Fibroblast of peridontal ligament (primary cell): Measurements from ENCODE around the gene PLAAT2.

Experiments
- DNase-seq: peaks from one replicate; pipeline ENCODE4 v3.0.0-alpha.2; 2010; ENCODE audit errors: extremely low read depth

The PLAAT2 gene

DNA sequence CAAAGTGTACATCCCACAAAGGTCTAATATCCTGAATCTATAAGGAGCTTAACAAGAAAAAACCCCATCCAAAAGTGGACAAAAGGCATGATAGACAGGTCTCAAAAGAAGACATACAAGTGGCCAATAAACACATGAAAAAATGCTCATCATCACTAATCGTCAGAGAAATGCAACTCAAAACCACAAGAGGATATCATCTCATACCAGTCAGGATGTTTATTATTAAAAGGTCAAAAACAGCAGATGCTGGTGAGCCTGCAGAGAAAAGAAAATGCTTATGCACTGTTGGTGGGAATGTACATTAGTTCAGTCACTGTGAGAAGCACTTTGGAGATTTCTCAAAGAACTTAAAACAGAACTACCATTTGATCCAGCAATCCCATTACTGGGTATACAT is 44.6 kb downstream of the PLAAT2 start:
- peak; percentile 62 for DNase-seq

DNA sequence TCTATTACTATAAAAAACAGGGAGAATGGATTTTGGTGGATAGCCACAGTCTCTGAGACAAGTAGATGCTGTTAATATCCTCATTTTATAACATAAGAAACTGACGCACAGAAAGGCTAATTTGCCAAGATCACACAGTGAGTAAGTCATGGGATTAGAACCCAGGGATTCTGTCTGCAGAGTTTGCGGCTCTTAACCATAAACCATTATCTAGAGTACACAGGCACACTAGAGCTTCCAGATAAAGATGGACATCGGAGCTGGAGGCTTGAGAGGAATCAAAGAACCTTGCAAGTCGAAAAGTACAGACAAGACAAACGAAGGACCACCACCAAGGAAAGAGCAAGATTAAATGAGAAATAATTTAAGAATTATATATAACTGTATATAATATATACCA is 46.0 kb downstream of the PLAAT2 start:
- DNase-seq = no peak

DNA sequence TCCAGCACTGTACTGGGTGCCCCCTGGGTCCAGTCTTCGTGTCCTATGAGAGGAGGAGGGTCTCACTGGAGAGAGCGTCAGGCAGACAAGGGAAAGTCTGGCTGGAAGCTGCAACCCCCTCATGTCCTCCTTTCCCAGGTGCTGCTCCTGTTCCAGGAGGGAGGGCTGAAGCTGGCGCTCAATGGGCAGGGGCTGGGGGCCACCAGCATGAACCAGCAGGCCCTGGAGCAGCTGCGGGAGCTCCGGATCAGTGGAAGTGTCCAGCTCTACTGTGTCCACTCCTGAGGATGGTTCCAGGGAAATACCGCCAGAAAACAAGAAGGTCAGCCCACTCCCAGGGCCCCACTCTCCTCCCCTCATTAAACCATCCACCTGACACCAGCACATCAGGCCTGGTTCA is 47.1 kb downstream of the PLAAT2 start:
- DNase-seq = no peak

DNA sequence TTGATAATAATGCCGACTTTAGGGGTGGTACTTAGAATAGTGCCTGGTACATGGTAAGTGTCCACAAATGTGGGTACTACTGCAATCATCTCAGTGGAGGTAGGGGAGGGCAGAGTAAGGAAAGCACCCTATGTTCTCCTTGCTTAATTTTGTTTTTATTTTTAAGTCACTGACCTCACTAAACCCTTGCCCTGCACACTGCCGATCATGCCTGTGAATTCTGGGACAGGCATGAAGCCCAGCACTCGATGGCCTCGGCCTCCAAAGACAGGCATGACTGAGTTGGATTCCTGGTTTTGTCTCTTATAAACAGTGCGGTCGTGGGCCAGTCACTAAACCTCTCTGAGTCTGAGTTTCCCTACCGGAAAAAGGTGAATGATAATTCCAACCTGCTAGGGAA is 50.4 kb downstream of the PLAAT2 start:
- DNase-seq = no peak

DNA sequence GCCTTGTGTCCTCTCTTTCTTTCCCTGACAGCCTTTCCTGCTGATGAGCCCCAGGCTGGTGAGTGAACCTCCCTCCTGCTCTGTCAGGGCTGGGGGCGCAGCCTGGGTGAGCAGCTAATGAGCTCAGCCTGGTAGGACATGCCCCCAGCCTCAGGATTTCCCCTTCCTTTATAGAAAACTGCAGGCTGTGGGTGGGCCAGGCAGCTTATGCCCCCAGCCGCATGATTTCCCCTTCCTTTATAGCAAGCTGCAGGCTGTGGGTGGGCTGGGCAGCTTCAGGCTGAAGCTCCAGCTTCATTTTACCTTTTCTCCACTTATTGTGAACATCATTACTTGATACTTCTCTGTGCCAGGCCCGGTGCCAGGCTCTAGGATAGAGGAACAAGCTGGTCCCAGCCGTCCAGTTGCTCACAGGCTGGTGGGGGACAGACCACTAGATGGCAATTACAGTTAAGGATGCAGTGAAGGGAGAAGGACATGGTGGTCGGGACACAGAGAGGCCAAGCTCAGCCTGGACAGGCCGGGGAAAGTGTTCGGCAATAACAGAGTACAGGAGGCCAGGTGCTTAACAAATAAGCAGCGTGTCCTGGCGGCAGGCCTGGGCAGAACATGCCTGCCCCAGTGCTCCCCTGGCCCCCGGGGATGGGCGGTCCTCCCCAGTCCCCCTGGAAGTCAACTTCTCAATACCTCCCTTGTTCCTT is 52.0 kb downstream of the PLAAT2 start:
- no peak for DNase-seq

DNA sequence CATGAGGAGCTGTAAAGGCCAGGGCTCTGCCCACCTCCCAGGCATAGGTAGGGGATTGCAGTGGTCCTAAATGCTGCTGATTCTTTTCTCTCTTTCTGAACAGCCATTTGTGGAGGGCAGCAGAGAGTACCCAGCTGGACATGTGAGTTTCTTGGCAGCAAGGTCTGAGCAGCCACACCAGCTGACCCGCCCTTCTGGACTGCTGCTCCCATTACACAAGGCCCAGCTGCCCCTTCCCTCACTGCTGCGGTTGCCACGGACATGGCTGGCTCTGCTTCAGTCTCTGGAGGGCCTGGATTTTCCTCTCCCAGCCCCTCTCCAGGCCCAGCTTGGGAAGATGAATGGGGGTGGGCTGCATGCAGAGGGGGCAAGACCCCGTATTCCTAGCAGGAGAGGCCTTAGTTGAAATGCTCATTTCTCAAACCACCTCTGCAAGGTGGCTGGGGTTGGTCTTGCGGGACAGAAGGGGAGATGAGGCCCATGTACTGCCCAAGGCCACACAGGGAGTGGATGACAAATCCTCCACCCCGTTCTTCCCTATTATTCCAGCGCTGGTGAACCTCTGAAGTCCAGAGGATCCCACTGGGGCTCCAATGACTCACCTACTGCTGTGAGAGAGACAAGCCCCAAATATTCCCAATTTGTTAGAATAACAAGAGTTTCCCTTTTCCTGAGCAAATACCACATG is 52.7 kb downstream of the PLAAT2 start:
- DNase-seq = peak; percentile 65

DNA sequence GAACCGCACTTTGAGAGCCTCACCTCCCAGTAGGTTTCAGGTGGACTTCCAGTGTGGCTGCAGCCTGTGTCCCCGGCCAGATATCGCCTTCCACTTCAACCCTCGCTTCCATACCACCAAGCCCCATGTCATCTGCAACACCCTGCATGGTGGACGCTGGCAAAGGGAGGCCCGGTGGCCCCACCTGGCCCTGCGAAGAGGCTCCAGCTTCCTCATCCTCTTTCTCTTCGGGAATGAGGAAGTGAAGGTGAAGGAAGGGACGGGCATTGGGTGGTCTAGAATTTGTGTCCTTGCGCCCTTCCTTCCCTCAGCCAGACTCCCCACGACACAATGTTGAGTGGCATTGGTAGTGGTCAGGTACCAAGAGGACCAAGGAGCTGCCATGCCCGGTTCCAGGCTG is 54.4 kb downstream of the PLAAT2 start:
- DNase-seq = no peak

DNA sequence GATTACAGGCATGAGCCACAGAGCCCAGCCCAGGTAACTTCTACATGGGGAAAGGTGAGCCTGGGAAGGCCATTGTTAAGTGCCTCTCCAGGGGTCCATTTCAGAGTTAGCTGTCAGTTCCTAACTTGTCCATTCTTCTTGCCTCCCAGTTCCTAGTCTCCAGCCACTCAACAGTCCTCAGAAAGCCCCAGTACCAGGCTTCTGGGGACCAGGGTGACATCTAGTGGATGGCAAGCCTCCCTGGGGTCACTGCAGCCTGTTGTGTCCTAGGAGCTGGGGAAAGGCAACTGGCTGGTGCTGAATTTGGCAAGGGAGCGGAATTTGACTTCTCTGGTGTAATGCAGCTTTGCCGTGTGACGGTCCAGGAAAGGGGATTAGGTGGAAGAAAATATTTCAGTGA is 55.2 kb downstream of the PLAAT2 start:
- no peak for DNase-seq

DNA sequence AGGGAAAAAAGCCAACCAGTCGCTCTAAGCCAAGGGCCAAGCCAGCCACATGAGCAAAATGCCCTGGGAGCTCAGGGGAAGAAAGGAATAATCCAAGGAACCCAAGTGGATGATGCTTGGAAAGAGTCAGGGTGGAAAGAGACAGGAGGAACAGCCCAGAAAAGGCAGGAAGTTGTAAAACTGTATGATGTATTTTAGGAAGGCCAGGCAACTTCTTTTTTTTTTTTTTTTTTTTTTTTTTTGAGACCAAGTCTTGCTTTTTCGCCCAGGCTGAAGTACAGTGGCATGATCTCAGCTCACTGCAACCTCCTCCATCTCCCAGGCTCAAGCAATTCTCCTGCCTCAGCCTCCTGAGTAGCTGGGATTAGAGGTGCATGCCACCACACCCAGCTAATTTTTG is 55.7 kb downstream of the PLAAT2 start:
- no peak for DNase-seq

DNA sequence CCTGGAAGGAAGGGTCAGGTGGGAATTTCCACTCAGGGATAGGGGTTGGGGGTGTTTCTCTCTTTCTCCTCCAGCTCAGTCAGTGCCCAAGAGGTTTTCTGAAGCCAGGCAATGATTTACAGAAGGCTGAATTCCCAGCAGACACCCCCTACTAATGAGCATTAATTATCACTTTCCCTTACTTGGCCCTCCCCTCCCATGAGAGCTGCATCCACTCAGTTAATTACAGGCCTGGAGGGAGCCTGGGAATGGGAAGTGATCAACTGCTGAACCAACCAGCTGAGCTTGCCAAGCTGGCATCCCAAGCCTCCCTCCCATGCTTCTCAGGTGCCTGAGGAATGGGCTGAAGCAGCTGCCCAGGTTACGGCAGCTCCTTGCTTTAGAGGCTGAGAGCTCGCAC is 56.3 kb downstream of the PLAAT2 start:
- DNase-seq = no peak

DNA sequence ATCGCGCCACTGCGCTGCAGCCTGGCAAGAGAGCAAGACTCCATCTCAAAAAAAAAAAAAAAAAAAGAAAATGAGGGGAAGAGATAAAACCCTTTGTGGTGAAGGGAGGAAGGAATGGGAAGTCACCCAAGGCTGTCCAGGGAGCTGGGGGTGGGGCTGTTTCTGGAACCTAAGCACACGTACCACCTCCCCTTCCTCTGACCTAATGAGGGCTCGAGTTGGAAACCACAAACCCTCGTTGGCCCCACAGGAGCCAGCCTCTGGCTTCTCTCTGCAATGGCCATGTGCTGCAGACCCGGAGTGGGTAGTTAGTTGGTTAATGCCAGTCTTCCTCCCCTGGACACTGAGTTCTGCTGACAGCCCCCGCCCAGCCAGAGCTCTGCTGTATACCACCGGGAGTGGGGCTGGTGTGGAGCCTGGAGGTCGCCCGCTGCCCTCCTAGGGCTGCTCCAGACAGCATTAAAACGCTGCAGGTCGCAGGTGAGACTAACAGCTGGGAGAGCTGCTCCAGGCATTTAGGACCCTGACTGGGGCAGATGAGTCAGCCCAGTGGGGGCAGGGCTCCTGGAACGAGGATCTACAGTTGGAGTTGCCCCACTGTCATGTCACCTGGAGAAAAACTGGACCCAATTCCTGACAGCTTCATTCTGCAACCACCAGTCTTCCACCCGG is 57.2 kb downstream of the PLAAT2 start, which contains the start of gene LGALS12:
LGALS12 (plus strand) TSS at position 228 of the 672 bp plus-strand sequence; CDS start at position 603, 375 bp downstream.
- DNase-seq = no peak

DNA sequence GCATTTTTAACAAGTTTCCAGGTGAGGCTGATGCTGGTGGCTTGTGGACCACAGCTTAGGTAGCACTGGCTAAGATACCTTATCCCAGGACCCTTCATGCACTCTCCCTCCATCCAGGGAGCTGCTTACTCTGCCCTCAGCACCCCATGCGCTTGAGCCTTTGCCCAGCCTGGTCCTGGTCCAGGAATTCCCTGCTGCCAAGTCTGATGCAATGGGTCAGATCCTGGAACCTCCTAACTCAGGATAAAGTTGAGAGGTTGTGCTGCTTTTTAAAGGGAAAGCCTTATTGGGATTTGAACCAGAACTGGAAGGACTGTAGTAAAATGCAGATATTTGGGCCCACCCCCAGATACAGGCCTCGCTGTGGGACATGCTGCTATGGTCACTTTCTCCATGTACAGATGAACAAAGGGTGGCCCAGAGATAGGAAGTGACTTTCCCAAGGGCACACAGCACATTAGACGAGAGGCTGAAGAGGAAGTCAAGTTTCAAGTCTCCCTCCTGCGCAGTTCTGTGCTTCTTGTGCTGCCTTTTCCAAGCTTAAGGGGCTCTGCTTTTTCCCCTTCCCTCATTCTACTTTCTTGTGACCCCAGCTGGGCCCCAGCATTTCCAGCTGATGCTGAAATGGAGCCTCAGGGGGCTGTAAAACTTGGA is 58.1 kb downstream of the PLAAT2 start:
- no peak for DNase-seq

DNA sequence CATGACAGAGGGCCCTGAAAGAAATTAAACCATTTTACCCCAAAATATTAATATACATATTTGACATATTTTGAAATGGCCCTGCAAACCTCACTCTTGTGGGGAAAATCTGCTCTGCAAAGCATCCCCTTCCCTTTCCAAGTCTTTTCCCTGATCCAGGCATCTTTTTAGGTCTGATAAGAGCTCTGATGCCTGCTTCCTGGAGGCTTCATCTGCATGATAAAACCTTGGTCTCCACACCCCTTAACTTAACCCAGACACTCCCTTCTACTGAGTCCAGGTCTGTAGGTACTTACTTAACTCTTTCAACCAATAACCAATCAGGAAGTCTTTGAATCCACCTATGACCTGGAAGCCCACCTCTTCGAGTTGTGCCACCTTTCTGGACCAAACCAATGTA is 59.1 kb downstream of the PLAAT2 start:
- DNase-seq = no peak

DNA sequence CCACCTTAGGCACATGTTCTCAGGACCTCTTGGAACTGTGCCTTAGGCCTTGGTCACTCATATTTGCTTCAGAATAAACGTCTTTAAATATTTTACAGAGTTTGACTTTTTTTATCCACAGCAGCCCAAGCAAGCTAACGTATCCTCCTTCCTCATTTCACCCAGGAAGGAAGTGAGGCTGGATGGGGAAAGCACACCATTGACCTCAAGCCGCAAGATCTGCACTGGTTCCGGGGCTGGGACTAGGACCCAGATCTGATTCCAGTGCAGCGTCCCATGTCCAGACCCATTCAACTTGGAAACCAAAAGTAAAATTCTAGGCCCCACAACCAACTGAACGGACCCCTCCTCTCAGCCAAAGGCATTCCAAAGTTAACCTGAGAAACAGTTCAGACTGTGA is 59.7 kb downstream of the PLAAT2 start:
- no peak for DNase-seq
